Left cardiac atrium (tissue), 4 donors: Measurements from ENCODE around the gene GALNT13. TPM values are rescaled to one million over a fixed set of nuclear protein-coding genes. Genes with fewer than 3 reads are reported as not detected.

Experiments used
- ATAC-seq, 2 donors: fragments of 200-7000 bp; cut with Tn5 transposase; one replicate each; pipeline ENCODE4 v1.9.1; 2020; ENCODE audit warnings: mild to moderate bottlenecking in 2 of 2, moderate library complexity in 2 of 2
- DNase-seq: peaks from one replicate; pipeline ENCODE4 v3.0.0-alpha.2; 2020
- intact Hi-C, 2 donors: fragments of 100-400 bp; cut with DNase I; formaldehyde crosslinking; loops; one replicate each; pipeline versions ENCODE4 v1.14.1 to v1.15.1; 2022 to 2023
- total RNA-seq, 2 donors: library from RNA; stranded (reverse); fragmentation: NEBNext Ultra II Directional; extraction: Animal tissue kit (Norgen Biotek cat#: 25700); gene quantifications; one replicate each; pipeline ENCODE4 v1.2.1, GENCODE V29; 2021
- donor health status: DM: no; HTN: yes; CAD: no.
- donor health status: DM: no; HTN: yes; CAD: no; lungs with severe emphysema.
- donor health status: DM: yes; HTN: yes; CAD: no.
- donor health status: Dilated cardiomyopathy.

The GALNT13 gene
- total RNA-seq, 2 donors from 2014 or later = 1.9 to 3.2 TPM

- DNase-seq (no peak), ATAC-seq (no peak)
- intact Hi-C loops = no loop called here
Measured at GRCh38 chr2:154078926-154079325, 207.2 kb downstream of the GALNT13 start.

DNA sequence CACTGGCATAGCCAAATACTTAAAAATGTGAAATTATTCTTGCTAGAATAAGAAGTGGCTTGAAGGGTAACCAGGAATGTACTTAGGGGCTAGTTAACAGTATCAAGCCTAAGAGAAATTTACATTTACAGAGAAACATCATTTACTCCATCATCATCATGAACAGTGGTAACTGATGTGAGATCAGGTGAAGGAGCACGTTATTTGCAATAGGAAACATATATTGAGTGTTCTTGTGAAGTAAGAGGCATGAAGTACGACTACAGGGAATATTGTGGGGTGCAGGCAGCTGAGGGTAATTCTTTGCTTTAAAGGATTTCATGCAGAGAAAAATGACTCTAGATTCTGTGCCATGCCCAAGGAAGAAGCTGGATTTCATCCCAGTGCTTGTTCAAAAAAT, 220.8 kb downstream of the GALNT13 start:
- DNase-seq = no peak
- intact Hi-C loops = no loop called here
- no peak for ATAC-seq

GRCh38 chr2:154093856-154094255, 222.1 kb downstream of the GALNT13 start:
- DNase-seq = no peak
- intact Hi-C loops = no loop called here
- ATAC-seq = no peak

DNA sequence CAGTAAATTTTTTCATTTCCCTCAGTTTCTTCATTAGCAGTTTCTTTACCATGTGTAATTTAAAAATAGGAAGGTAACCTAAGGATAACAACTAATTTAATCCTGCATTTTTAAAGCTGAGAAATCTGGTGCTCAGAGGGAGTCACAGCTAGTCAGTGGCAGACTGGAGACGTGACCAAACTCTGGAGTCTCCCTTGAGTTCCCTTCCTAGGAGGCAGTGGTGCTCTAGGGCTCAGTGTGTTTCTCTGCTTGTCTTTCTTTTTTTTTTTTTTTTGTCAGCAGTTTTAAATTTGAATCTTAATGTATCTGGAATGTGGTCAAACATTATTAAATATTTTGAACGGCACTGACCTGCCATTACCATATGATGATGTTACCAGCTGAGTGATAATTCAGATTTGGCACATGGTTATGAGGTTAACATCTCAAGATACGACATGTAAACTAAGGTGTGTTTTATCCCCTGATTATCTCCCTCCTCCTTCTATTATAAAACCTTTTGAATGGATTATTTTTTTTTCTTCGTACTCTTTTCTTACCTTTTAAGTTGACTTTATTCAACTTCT, 226.2 kb downstream of the GALNT13 start:
- ATAC-seq (no peak), DNase-seq (no peak)
- intact Hi-C loops = no loop called here

DNA sequence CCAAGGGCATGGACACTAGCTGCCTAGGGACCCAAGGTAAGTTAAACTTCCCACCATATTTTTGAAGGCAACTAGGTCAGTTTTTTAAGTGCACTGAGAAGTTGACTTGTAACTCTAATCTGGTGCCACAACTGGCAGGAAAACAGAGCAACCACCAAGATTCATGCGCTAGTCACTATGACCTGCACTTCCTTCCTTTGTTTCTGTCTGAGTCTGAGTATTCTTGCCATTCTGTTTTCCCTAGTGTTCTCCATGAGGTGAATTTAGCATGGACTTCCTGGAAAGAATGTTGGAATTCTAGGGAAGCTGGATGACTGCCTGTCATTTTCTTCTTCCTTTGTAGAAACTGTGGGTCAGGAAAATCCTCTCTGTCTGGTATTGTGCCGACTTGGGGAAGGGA, 249.0 kb downstream of the GALNT13 start:
- ATAC-seq = no peak
- intact Hi-C loops = no loop called here

GRCh38 chr2:154125891-154126290, 254.2 kb downstream of the GALNT13 start:
- no peak for ATAC-seq

More for the DNA sequence above, 249.0 kb downstream of the GALNT13 start:
- DNase-seq = no peak

DNA sequence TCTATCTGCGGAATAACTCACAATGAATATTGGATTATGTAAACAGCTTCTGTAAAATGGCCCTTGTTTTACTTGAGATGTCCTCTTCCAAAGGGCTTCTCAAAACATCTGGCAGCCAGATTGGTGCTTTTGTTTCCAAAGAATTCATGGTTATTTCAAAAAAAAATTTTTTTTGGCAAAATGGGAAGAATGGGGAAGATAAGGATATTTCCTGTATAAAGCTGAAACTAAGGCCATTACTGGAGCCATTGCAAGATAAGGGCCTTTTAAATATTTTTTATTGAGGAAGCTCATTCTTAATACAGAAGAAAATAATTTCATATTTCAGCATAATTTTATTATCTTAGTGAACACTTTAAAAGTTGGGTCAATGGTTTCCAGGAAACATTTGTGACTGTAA, 259.1 kb downstream of the GALNT13 start:
- no peak for ATAC-seq
- intact Hi-C loops = no loop called here
- no peak for DNase-seq

More at GRCh38 chr2:154125891-154126290, 254.2 kb downstream of the GALNT13 start:
- intact Hi-C loops = no loop called here
- DNase-seq = no peak

DNA sequence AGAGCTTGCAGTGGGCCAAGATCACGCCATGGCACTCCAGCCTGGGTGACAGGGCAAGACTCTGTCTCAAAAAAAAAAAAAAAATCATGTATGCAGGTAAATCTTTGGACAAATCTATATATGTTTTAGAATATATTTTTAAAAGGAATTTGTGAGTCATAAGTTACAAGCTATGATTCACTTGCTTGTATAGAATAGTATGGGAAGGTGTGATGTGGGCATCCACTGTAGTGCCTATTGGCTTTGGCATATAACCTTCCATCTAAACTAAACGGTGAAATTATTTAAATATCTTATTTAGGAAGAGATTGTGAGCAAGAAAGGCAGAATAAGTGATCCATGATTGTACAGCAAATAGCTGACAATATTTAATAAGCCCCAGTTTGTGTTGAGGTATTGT, 261.1 kb downstream of the GALNT13 start:
- no peak for ATAC-seq
- no peak for DNase-seq
- intact Hi-C loops = no loop called here

- peak in 1 of 2 donors; percentile 35 for ATAC-seq
- intact Hi-C loops = no loop called here
- no peak for DNase-seq
Measured at GRCh38 chr2:154133823-154134222, 262.1 kb downstream of the GALNT13 start.

GRCh38 chr2:154140249-154141025, 268.7 kb downstream of the GALNT13 start:
- intact Hi-C loops = no loop called here
- no peak for ATAC-seq
- DNase-seq = no peak

- intact Hi-C loops = no loop called here
- DNase-seq (no peak), ATAC-seq (no peak)
Measured at GRCh38 chr2:154142480-154142879, 270.8 kb downstream of the GALNT13 start.

DNA sequence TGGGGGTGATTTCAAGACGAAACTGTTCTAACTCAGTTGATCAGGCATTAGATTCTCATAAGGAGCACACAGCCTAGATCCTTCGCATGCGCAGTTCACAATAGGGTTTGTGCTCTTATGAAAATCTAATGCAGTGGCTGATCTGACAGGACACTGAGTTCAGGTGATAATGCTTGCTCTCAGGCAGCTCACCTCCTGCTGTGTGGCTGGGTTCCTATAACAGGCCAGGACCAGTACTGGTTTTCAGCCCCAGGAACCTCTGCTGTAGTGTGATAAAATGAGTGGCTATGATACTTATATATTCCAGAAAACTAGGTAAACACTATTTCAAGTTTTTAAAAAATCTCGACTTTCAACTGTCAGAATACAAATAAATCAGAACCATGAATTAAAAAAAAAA, 271.4 kb downstream of the GALNT13 start:
- no peak for DNase-seq
- intact Hi-C loops = no loop called here
- ATAC-seq = no peak

- DNase-seq (no peak), ATAC-seq (no peak)
- intact Hi-C loops = no loop called here
Measured at GRCh38 chr2:154158101-154158500, 286.4 kb downstream of the GALNT13 start.

DNA sequence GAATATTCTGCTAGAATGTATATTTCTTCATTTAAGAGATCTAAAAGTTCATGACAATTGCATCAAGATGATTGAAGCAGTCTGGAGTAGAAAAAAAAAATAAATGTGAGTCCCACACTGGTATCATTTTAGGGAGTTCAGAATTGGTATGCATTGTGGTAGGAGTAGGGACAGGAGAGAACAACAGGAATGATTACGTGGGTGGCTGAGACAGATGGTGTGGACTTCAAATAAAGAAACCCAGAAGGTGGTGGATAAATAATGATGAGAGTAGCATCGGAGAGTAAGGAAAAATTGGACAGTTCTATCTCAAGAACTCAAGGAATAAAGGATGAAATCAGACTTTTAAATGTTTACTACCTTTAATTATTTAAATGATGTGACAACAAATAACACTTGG, 289.6 kb downstream of the GALNT13 start:
- DNase-seq = no peak
- no peak for ATAC-seq
- intact Hi-C loops = no loop called here

DNA sequence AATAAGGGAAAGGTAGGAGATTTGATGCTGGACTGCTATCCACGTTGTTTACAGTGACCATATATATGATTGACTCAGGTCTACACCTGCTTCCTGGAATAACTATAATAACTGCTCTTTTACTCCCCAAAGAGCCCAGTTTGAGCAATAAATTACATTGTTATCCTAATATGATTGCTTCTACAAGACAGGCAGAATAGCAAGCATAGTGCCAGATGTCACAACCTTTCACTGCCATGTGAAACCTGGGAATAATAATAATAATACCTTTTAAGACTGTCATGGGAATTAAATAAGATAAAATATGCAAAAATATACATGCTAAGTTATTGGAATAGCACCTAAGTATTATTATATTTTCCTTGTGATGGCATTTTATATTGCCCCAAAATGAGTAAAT, 298.7 kb downstream of the GALNT13 start:
- DNase-seq (no peak), ATAC-seq (no peak)
- intact Hi-C loops = no loop called here

GRCh38 chr2:154173164-154173563, 301.4 kb downstream of the GALNT13 start:
- ATAC-seq (no peak), DNase-seq (no peak)
- intact Hi-C loops = no loop called here

GRCh38 chr2:154173919-154174318, 302.2 kb downstream of the GALNT13 start:
- DNase-seq = no peak
- intact Hi-C loops = no loop called here

GRCh38 chr2:154182008-154182407, 310.3 kb downstream of the GALNT13 start:
- no peak for ATAC-seq
- DNase-seq = no peak
- intact Hi-C loops = no loop called here

More at GRCh38 chr2:154173919-154174318, 302.2 kb downstream of the GALNT13 start:
- ATAC-seq = no peak

GRCh38 chr2:154187948-154188347, 316.2 kb downstream of the GALNT13 start:
- DNase-seq (no peak), ATAC-seq (no peak)
- intact Hi-C loops = no loop called here

DNA sequence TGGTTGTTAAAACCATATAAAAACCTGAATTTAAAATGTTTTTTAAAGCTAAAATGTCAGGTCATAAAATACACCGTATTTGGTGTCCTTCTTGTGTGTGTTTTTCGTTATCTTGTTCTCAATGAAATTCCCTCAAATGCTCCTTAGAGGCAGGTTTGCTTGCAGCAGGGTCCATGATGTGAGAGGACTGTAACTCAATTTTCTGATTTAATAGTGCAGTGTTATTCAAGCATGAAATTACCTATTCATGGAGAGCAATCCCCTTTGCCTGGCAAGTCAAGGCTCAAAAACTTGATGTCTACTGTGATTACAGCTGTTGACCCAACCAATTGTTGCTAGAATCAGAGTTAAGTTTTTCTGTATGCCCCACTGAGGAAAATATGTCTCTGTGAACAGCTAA, 318.2 kb downstream of the GALNT13 start:
- no peak for ATAC-seq
- DNase-seq = no peak
- intact Hi-C loops = no loop called here

- no peak for DNase-seq
- ATAC-seq = no peak
- intact Hi-C loops = no loop called here
Measured at GRCh38 chr2:154193246-154193645, 321.5 kb downstream of the GALNT13 start.
